GM19240 (cell line): ENCODE results near the gene TSC2.
"Not testable (repeated sequence)": the region's sequence is repeated elsewhere in the genome, so short reads cannot be mapped to it uniquely, and the experiment has no call there.

Experiments used
- DNase-seq: peaks from one replicate; pipeline ENCODE4 v3.0.0; 2011; ENCODE audit warnings: low spot score; ENCODE audit not compliant: insufficient read length

The TSC2 gene

DNA sequence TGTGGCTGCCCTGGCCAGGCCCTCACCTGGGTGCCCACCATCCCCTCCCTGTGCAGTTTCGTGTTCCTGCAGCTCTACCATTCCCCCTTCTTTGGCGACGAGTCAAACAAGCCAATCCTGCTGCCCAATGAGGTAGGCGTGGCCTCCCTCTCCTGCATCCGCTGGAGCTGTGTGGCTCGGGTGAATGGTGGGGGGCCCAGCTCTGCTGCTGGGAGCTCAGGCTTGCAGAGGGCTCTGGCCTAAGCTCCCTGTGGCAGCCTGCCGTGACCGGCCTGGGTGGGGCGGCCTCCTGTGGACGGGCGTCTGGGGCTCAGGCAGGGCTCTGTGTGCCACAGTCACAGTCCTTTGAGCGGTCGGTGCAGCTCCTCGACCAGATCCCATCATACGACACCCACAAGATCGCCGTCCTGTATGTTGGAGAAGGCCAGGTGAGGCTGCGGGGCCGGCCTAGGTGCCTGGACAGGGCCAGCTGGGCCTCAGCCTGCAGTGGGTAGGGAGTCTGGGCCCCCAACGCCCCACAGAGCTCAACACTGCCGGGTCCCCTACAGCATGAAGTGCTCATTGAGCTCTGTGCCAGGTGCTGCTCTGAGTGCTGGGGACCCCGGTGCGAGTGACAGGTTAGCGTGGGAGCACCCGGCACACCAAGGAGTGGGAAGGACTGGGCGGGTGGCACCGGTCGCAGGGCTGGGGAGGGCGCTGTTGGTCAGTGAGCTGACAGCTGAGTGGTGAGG, 37.3 kb downstream of the TSC2 start:
- DNase-seq, result no peak

DNA sequence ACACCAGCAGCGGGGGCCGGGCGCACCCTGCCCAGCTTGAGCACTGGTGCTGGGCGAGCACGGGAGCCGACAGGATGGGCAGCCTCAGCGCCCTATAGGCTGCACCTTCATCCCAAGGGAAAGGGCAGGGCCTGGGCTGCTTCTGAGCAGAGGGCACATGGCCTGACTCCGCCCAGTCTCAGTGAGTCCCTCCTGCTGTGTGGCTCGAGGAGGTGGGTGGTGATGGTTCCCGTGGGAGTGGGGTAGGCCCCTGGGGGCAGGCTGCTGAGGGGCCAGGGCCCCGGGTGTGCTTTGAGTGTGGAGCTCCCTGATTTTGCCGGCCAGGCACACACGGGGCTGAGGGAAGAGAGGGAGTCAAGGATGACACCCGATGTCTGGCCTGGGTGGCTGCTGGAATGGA, 37.9 kb downstream of the TSC2 start:
- DNase-seq, result no peak

DNA sequence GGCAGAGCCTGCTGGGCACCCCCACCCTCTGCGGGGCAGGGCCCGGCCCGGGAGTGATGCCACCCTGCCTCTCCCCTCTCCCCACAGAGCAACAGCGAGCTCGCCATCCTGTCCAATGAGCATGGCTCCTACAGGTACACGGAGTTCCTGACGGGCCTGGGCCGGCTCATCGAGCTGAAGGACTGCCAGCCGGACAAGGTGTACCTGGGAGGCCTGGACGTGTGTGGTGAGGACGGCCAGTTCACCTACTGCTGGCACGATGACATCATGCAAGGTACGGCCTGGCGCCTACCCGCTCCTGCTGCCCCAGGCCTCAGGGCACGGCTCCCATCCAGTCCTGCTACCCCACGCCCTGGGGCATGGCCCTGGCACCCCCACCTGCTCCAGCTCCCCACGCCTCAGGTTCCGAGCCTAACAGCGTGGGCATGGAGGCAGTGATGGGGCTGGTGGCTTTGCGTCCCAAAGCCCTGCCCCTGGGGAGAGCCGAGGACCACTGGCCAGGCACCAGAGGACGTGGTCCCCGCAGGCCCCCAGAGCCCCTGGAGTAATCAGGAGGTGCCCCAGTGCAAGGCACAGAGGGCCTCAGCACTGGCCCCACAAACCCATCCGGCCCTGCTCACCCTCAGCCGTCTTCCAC, 38.4 kb downstream of the TSC2 start:
- DNase-seq, result no peak

DNA sequence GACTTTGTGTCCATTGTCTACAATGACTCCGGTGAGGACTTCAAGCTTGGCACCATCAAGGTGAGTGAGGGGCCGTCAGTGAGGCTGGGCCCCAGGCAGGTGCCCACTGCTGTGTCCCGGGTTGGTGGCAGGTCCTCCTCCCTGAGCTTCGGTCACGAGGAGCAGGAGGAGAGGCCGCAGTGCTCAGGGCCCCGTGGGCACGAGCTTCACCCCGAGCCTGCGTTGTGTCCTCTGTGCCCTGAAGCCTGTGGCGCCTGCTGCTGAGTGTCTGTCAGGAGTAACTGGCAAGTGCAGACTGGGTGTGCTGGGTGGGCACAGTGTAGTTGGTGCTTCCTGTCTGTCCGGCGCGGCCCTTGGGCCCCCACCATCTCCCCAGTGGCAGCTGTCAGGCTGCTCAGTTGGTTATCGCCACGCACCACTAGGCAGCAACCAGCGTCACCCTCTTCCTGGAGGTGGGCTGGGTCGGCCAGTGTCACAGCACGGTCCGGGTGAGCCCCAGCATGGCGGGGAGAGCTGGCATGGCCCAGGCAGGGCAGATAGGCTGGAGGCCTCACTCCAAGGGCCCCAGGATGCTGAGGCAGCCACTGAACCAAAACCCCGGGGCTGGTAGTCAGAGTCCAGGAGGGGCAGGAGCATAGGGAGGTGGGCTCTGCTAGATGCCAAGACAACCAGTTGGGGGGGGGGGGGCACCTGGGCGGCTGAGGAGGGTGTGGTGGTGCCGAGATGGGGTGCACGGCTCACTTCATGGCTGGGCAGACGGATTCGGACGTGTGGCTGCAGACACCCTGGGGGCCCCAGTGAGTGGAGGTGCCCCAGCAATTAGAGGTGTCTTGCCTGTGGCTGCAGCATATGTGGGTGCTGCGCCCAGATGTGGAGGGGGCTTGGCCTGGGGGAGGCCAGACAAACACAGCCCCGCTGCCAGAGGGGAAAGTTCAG, 39.3 kb downstream of the TSC2 start:
- DNase-seq, result no peak

DNA sequence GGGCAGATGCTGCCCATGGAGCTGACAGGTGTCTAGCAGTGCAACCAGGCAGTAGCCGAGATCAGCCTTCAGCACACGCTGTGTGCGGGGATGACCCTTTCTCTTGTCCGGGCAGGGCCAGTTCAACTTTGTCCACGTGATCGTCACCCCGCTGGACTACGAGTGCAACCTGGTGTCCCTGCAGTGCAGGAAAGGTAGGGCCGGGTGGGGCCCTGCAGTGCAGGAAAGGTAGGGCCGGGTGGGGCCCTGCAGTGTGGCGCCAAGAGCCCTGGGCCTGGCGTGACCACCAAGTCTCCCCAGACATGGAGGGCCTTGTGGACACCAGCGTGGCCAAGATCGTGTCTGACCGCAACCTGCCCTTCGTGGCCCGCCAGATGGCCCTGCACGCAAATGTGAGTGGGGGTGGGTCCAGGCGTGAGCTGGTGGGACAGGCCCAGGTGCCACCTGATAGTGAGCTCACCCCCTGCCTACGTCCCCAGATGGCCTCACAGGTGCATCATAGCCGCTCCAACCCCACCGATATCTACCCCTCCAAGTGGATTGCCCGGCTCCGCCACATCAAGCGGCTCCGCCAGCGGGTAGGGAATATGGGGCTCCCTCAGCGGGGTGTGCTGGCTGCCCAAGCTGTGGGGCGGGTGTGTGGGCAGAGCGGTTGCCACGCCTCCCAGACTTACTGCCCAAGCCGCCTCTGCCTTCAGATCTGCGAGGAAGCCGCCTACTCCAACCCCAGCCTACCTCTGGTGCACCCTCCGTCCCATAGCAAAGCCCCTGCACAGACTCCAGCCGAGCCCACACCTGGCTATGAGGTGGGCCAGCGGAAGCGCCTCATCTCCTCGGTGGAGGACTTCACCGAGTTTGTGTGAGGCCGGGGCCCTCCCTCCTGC, 40.2 kb downstream of the TSC2 start:
- no peak for DNase-seq

DNA sequence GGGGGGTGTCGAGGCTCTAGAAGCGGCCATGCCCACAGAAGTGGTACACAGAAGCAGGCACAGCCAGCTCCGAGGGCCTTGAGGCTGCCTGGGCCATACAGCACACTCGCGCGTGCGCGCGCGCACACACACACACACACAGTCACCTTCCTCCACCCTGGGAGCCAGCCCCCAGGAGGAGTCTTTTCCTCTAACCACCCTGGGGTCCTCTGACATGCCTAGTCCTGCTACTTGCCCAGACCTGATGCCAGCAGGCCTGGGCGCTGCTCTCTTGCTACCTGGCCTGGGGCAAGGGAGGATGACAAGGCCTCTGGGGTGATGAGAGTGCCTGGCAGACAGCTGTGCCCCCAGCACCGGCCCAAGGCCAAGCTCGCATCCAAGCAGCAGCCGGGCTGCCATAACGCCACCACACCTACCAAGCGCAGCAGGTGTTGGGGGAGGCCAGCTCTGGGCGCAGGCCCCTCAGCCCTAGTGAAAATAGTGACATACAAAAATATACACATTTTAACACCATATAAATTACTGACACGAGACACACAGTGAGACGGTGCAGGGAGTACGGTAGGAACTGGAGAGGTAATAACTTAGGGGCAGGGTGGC, 41.1 kb downstream of the TSC2 start:
- no peak for DNase-seq

DNA sequence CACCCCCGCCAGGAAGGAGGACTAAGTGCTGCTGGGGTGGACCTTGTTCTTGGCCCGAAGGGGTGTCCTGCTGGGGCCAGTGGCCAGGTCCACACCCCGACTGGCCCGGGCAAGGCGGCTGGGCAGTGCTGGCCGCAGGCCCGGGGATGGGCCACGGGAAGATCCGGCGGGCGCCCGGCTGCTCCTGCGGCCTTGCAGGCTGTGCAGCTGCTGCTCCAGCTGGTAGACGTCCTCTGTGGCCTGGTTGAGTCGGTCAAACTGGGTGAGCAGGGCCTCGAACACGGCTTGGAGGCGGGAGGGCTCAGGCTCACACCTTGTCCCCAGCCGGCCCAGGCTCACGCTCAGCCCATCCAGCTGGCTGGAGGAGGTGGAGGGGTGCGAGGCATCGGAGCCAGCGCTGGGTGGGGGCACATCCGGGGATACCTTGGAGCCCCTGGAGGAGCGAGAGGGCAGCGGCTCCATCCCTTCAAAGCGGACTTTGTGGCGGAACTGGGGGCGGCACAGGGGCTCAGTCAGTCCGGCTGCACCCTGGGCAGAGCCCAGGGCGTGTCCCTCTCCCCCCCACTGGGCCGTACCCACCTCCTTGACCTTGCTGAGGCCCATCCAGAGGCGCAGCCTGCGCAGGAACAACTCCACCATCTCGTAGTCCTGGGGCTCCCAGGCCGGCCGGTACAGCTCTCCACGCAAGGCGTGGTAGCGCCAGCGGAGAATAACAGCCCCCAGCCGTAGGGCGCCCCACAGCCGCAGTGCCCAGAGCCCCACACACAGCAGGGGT, 42.1 kb downstream of the TSC2 start:
- DNase-seq, result no peak

DNA sequence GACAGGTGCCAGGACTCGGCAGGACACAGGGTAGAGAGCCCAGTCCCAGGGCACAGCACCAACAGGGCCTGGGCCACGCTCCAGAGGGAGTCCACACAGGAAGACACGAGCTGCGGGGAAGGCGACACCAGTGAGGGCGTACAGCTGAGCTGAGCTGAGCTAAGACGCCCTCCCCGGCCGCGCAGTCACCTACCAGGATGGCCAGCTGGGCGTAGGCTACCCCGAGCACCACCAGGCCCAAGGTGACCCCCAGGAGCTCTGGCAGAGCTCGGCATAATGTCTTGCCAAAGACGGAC, 42.6 kb downstream of the TSC2 start:
- no peak for DNase-seq

DNA sequence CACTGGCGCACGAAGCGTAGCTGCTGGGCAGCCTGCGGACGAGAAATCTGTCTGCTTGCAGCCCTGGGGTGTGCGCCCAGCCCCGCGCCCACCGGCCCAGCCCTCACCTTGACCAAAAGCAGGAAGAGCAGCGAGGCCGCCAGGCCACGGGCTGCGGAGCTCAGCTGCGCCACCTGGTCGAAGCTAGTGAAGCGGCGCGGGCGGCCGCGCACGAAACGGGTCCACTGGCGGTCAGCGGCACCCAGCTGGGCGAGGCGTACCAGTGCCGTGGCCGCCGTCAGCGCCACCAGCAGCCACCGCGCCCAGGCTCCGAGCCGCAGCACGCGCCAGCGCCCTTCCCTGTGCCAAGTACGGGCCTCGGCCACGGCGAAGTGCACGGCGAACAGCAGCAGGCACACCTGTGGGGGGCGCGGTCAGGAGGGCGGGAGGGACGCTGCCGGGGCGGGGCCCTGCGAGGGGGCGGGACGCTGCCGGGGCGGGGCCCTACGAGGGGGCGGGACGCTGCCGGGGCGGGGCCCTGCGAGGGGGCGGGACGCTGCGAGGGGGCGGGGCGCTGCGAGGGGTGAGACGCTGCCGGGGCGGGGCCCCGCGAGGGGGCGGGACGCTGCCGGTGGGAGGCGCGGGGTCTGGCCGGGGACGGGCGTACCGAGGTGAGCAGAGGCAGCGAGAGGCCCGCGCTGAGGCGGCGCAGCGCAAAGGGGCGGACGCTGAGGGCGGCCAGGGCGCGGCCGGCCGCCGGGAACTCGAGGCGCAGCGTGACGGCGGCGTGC, 43.2 kb downstream of the TSC2 start:
- no peak for DNase-seq

DNA sequence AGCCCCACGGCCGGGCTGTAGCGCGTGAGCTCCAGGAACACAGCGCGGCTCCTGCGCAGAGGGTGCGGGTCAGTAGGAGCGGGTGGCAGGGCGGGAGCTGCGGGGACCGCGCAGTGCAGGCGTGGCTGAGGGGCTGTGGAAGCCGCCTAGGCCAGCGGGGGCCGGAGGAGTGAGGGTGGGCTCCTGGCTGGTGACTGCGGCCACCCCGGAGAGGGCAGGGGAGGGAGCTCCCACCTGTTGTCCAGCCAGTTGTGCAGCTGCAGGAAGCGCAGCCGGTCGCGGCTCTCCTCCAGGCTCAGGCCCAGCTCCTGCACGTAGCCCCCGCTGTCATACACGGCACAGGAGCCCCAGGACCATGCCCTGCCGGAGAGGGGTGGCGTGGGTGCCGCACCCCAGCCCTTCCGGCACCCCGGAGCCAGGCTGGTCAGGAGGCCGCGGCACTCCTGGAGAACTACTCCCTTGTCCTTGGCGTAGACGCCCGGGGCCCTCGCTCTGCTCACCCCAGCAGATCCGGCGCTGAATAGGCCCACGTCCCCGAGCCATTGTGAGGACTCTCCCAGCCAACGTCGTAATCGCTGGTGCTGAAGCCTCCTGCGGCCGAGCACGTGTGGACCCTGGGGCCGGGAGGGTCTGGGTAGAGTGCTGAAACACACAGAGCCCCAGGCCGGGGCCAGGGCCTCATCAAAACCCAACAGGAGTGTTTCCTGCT, 43.9 kb downstream of the TSC2 start:
- no peak for DNase-seq

DNA sequence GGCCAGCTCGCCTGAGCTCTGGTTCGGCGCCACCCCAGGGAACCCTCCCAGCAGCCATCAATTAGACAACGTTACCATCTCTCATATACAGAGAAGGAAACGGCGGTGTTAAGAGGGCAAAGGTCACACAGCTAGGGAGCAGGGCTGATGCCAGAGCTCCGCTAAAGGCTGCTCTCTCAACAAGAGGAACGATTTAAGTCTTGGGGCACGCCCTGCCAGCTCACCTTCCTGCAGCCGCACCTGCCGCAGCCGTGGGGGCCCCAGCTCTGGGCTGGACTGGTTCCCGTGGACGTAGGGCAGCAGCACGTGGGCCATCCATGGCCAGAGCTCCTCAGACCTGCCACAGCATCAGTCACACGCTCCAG, 44.5 kb downstream of the TSC2 start:
- DNase-seq, result no peak

DNA sequence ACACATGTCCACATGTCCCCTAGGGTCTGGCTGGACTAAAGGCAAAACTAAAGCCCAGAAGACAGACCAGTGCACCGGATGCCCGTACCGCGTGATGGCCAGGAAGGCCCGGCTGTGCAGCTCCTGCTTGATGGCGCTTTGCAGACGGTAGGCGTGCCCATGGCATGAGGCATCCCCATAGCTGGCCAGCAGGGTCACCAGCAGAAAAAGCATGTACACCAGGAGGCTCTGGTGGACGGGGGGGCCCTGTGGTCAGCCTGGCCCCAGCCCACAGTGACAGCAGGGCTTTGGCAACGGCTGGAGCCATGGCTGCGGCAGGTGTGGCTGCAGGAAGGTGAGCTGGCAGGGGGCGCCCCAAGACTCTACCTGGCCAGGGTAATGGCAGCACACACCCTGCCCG, 45.1 kb downstream of the TSC2 start:
- DNase-seq, result no peak

DNA sequence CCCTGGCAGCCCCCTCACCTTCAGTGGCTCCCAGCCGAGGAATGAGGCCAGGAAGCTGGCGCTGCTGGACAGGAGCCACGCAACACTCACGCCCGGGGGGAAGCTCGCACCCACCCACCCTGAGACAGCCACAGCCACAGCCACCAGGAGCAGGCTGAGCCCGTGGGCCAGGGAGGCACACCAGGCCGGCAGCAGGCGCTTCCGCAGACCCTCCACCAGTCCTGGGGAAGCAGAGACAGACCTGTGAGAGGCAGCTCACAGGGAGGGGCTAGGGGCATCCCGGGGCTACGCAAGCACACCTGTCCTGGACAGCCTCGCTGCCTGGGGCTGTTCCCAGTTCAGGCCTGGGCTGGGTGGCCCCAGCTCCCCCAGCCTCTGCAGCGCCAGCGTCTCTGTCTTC, 46.0 kb downstream of the TSC2 start:
- DNase-seq, result no peak

DNA sequence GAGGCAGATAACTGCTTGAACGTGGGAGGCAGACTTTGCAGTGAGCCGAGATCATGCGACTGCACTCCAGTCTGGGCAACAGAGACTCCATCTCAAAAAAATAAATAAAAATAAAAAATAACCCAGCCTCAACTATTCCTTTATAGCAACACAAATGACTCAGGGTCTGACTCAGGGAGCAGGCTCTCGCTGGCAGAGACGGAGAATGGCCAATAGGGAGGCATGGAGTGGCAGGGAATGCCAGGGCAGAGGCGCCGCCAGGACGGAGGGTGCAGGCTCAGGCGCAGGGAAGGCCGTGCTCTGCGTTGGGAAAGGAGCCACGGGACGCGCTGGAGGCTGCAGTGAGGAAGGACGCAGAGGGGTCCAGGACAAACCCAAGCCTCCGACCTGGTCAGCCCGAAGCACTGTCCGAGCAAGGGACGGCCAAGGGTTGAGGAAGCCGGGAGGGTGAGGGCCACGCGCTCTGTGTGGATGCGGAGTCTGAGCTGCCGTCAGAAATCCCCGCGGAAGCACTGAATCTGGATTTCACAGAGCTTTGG, 47.6 kb downstream of the TSC2 start:
- DNase-seq, result no peak

DNA sequence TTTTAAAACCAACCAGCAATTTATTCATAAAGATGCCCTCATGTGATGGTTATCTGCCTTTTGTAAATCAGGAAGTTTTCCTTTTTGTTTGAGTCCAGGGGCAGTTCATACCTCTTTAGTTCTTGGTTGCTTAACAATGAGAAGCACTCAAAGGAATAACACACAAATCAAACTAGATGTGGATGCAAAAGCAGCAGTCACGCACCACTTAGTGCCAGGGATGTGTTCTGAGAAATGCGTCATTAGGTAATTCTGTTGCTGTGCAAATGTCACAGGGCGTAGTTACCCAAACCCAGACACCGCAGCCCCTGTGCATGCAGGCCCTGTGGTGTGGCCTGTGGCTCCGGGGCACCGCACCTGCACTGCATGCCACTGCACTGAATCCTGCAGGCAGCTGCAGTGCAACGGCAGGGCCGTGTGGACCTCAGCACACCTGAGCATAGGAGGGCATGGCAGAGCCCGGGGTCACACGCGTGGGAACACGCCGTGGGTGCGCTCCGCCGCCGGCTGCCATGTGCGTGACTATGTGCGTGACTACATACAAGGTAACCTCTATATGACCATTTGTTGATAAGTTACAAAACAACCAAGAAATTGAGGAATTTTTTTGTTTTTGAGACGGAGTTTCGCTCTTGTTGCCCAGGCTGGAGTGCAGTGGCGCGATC, 48.3 kb downstream of the TSC2 start:
- DNase-seq, result no peak

DNA sequence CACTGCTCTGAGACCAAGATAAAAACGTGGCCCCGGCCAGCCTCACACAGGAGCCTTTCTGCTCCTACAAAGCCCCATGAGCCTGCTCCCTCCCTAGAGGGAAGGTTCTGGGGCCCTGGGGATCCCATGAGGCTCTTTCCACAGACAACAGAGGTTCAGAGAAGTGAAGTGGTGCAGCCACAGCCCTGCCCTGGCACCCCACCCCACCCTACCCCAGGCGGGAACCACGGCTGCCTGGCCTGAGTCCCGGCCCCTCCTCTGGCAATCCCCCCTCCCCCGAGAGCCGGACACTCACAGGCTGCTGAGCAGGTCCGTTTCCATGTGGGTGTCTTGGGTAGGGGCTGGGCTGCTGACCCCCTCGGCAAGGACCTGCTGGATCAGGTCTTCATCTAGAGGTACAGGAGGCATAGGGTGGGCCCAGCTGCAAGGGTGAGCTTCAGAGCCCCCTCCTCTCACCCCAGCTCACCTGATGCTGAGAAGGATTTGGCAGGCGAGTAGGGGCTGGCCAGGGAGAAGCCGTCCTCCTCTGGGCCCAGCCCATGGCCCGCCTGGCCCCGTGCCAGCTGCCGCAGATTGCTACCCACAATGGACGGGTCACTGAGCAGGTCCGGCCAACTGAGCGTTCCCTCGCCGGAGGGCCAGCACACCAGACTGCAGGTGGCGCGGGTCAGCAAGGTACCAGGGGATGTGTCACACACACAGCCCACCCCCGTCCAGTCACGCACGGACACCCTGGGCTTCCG, 49.2 kb downstream of the TSC2 start:
- no peak for DNase-seq

DNA sequence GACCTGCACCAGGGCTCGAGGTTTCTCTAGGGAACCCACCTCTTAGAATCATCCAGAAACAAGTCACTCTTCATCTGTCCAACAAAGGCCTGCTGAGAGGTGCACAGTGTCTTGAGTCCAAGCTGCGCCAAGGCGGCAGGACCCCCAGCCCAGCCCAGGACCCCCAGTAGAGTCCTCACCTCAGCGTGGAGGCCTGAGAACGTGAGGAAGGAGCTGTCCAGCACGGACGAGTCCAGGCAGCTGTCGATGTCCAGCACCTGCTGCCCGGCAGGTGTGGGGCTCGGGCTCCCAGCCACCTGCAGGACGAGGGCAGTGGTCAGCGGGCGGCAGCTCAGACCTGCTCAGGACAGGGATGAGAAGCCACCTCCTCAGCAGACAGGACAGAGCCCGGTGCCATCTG, 49.9 kb downstream of the TSC2 start:
- DNase-seq, result not testable (repeated sequence)
